ENCODE data around the gene LRRC32.

DNA sequence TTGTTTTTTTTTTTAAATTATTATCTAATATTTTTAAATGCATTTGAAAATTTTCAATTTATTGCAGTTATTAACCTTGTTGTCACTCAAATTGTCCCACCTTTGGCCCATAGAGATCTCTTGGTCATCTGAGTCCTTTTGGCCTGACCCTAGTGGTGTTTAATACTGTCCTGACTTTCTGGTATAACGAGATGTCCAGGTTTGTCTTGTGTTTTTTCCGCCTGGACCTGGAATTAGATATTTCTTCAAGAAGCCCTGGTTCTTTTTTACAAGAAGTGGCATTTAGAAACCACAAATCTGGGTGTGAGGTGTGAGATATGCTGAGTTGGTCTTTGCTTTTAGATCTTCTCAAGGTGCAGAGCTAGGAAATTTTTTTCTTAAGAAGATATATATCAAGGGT is 38.1 kb downstream of the LRRC32 start:
- TF ChIP-seq, protein P1, sequence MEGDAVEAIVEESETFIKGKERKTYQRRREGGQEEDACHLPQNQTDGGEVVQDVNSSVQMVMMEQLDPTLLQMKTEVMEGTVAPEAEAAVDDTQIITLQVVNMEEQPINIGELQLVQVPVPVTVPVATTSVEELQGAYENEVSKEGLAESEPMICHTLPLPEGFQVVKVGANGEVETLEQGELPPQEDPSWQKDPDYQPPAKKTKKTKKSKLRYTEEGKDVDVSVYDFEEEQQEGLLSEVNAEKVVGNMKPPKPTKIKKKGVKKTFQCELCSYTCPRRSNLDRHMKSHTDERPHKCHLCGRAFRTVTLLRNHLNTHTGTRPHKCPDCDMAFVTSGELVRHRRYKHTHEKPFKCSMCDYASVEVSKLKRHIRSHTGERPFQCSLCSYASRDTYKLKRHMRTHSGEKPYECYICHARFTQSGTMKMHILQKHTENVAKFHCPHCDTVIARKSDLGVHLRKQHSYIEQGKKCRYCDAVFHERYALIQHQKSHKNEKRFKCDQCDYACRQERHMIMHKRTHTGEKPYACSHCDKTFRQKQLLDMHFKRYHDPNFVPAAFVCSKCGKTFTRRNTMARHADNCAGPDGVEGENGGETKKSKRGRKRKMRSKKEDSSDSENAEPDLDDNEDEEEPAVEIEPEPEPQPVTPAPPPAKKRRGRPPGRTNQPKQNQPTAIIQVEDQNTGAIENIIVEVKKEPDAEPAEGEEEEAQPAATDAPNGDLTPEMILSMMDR (conservative IDR thresholded peaks at IDR 0.05; ENCODE audit: low read depth in 2 of 2) = no peak
- no peak for TF ChIP-seq POLR2AphosphoS5 (IDR thresholded peaks at IDR 0.05; ENCODE audit: low read depth)
- no peak for TF ChIP-seq EZH2 (IDR thresholded peaks at IDR 0.05; ENCODE audit: low read depth, unreplicated experiment)
- no peak for TF ChIP-seq STAT1 (IDR thresholded peaks at IDR 0.05; ENCODE audit: unreplicated experiment)
- TF ChIP-seq CREB1 (CRISPR knock-in tag; IDR thresholded peaks at IDR 0.05; ENCODE audit: low read depth) = no peak
- TF ChIP-seq, protein P2, sequence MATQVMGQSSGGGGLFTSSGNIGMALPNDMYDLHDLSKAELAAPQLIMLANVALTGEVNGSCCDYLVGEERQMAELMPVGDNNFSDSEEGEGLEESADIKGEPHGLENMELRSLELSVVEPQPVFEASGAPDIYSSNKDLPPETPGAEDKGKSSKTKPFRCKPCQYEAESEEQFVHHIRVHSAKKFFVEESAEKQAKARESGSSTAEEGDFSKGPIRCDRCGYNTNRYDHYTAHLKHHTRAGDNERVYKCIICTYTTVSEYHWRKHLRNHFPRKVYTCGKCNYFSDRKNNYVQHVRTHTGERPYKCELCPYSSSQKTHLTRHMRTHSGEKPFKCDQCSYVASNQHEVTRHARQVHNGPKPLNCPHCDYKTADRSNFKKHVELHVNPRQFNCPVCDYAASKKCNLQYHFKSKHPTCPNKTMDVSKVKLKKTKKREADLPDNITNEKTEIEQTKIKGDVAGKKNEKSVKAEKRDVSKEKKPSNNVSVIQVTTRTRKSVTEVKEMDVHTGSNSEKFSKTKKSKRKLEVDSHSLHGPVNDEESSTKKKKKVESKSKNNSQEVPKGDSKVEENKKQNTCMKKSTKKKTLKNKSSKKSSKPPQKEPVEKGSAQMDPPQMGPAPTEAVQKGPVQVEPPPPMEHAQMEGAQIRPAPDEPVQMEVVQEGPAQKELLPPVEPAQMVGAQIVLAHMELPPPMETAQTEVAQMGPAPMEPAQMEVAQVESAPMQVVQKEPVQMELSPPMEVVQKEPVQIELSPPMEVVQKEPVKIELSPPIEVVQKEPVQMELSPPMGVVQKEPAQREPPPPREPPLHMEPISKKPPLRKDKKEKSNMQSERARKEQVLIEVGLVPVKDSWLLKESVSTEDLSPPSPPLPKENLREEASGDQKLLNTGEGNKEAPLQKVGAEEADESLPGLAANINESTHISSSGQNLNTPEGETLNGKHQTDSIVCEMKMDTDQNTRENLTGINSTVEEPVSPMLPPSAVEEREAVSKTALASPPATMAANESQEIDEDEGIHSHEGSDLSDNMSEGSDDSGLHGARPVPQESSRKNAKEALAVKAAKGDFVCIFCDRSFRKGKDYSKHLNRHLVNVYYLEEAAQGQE (IDR thresholded peaks at IDR 0.05; ENCODE audit: unreplicated experiment) = no peak
- no peak for TF ChIP-seq ZNF114 (CRISPR knock-in tag; IDR thresholded peaks at IDR 0.05)
